K562 (cell line): ENCODE measurements around the gene ESRRG. TPM values are rescaled to one million over a fixed set of nuclear protein-coding genes. Genes with fewer than 3 reads are reported as not detected.

Source experiments
- ATAC-seq: fragments of 200-7000 bp; cut with Tn5 transposase; 3 replicates; pipeline ENCODE4 v1.9.1; 2020; ENCODE audit warnings: moderate library complexity
- BruUV-seq: library from RNA; stranded (reverse); fragments of 400-500 nt; replicated peaks from 2 replicates; lab custom pipeline; 2021; lab: Mats Ljungman, UMichigan
- CTCF ChIA-PET: fragments of 300-600 bp; formaldehyde crosslinking; extraction: SDS; loops from one replicate; lab custom pipeline; 2021; ENCODE audit warnings: low intra/inter-chr PET ratio; lab: Yijun Ruan, JAX
- POLR2A ChIA-PET: fragments of 300-600, 350-650 bp; sonication (Branson Sonifier 250); formaldehyde crosslinking; extraction: SDS; loops from one replicate; lab custom pipeline; 2021; ENCODE audit warnings: antibody characterized with exemption, inconsistent platforms; lab: Yijun Ruan, JAX
- DNase-seq, 4 experiments: peaks; one replicate each; pipeline versions ENCODE4 v3.0.0 to v3.0.0-alpha.2; 2011 to 2018; ENCODE audit warnings: low spot score in 3 of 4, mixed read lengths in 3 of 4; ENCODE audit errors: extremely low read depth in 1 of 4
- FAIRE-seq: peaks from 2 replicates; lab custom pipeline; 2011; peaks lifted over from hg19 to GRCh38; lab: Jason Lieb, UNC
- H2AFZ ChIP-seq: 2 replicates; pipeline ENCODE4 v1.6.0; 2011; ENCODE audit warnings: low read depth, low read length, control low read depth, inconsistent platforms
- H3K27ac ChIP-seq: fragments of 200-600 bp; 3 replicates; pipeline ENCODE4 v1.8.0; 2011; ENCODE audit warnings: low read depth, mild to moderate bottlenecking, control low read depth, inconsistent platforms, low read length, moderate library complexity, mixed read lengths; ENCODE audit errors: extremely low read depth
- H3K27me3 ChIP-seq, 2 experiments: fragments of 300-600 bp in 1 of 2; 2 replicates in 1 of 2; 3 replicates in 1 of 2; pipeline versions ENCODE4 v1.6.0 to v1.8.0; 2011; ENCODE audit warnings: inconsistent platforms in 2 of 2, low read length in 2 of 2, mild to moderate bottlenecking in 1 of 2, mixed read lengths in 1 of 2, moderate library complexity in 1 of 2; ENCODE audit not compliant: control insufficient read depth in 2 of 2, insufficient read depth in 2 of 2
- H3K36me3 ChIP-seq: fragments of 300-600 bp; 3 replicates; pipeline ENCODE4 v1.8.0; 2011; ENCODE audit warnings: mild to moderate bottlenecking, low read length, inconsistent platforms; ENCODE audit not compliant: control insufficient read depth, insufficient read depth
- H3K4me1 ChIP-seq, 2 experiments: fragments of 200-600 bp in 1 of 2; replicated peaks in 1 of 2; 2 replicates in 1 of 2; 3 replicates in 1 of 2; pipeline versions ENCODE4 v1.5.1 to v1.8.0; 2011; ENCODE audit warnings: inconsistent platforms in 2 of 2, low read length in 2 of 2, mild to moderate bottlenecking in 1 of 2, mixed read lengths in 1 of 2, moderate library complexity in 1 of 2; ENCODE audit not compliant: control insufficient read depth in 2 of 2, insufficient read depth in 2 of 2
- H3K4me2 ChIP-seq: 2 replicates; pipeline ENCODE4 v1.6.1; 2011; ENCODE audit warnings: low read length, control low read depth, inconsistent platforms, mixed read lengths; ENCODE audit not compliant: insufficient read depth
- H3K4me3 ChIP-seq: fragments of 200-600 bp; sonication (generic), shearing (Covaris generic); 2 replicates; pipeline ENCODE4 v1.5.1; 2016; ENCODE audit warnings: control low read depth, inconsistent platforms
- H3K79me2 ChIP-seq: fragments of 200-600 bp; 3 replicates; pipeline ENCODE4 v1.8.0; 2011; ENCODE audit warnings: low read length, inconsistent platforms; ENCODE audit not compliant: control insufficient read depth, insufficient read depth
- H3K9ac ChIP-seq, 2 experiments: 2 replicates each; pipeline versions ENCODE4 v1.6.0 to v1.6.1; 2011; ENCODE audit warnings: low read depth in 2 of 2, low read length in 2 of 2, control low read depth in 1 of 2, inconsistent platforms in 1 of 2, mild to moderate bottlenecking in 1 of 2, mixed read lengths in 1 of 2; ENCODE audit not compliant: insufficient read depth in 1 of 2
- H3K9me1 ChIP-seq: one replicate; pipeline ENCODE4 v1.6.0; 2011; ENCODE audit warnings: inconsistent platforms, mild to moderate bottlenecking, low read length, moderate library complexity; ENCODE audit not compliant: control insufficient read depth, insufficient read depth
- H3K9me3 ChIP-seq: replicated peaks from 2 replicates; pipeline ENCODE4 v1.5.1; 2011; ENCODE audit warnings: low read depth, low read length, inconsistent platforms; ENCODE audit not compliant: control insufficient read depth, insufficient read depth
- H4K20me1 ChIP-seq: replicated peaks from 2 replicates; pipeline ENCODE4 v1.6.1; 2011; ENCODE audit warnings: low read length, inconsistent platforms, mixed read lengths; ENCODE audit not compliant: control insufficient read depth, insufficient read depth
- FOXO4 ChIP-seq: fragments of 450-650 bp; formaldehyde crosslinking; IDR thresholded peaks from 2 replicates; pipeline ENCODE4 v1.4.0; 2020; ENCODE audit warnings: mild to moderate bottlenecking, moderate library complexity
- LARP7 ChIP-seq: fragments of 450-650 bp; IDR thresholded peaks from 2 replicates; pipeline ENCODE4 v1.6.1; 2016
- NONO ChIP-seq, 2 experiments: fragments of 200-400 bp in 1 of 2; fragments of 450-650 bp in 1 of 2; formaldehyde crosslinking in 1 of 2; IDR thresholded peaks; 2 replicates each; pipeline ENCODE4 v1.6.1; 2017; ENCODE audit warnings: low read depth in 2 of 2, mild to moderate bottlenecking in 2 of 2, moderate library complexity in 2 of 2, low read length in 1 of 2
- ZNF217 ChIP-seq: sonication (generic); formaldehyde crosslinking; IDR thresholded peaks from 2 replicates; pipeline ENCODE4 v1.8.0; 2022; ENCODE audit warnings: mild to moderate bottlenecking, missing genetic modification reagents
- ZNF740 ChIP-seq, 3 experiments: fragments of 200-800 bp in 1 of 3; sonication (Bioruptor generic) in 1 of 3; sonication (generic) in 1 of 3; formaldehyde crosslinking in 1 of 3; IDR thresholded peaks; 2 replicates each; pipeline versions ENCODE4 v1.6.1 to v1.8.0; 2016 to 2022; ENCODE audit warnings: mild to moderate bottlenecking in 2 of 3, missing compliant biosample characterization in 2 of 3, missing genetic modification characterization in 2 of 3, missing genetic modification reagents in 1 of 3
- WGBS: fragments of 100-300 bp; shearing (Covaris generic); methylation state at CpG from one replicate; pipeline ENCODE4 v1.1.6; 2016; ENCODE audit warnings: low coverage, mixed read lengths; ENCODE audit not compliant: insufficient coverage; ENCODE audit errors: missing lambda C conversion rate; 5-methylcytosine and 5-hydroxymethylcytosine counted together
- in situ Hi-C: fragments of 300-500 bp; cut with MboI; formaldehyde crosslinking; loops from 4 replicates; pipeline ENCODE4 v1.15.0; 2018; ENCODE audit warnings: inconsistent platforms, mixed read lengths
- intact Hi-C: fragments of 100-400 bp; cut with micrococcal nuclease; formaldehyde crosslinking; loops from 2 replicates; pipeline ENCODE4 v1.14.2; 2022
- polyA plus RNA-seq, 8 experiments: library from polyadenylated mRNA; depleted of rRNA in 4 of 8; stranded (reverse) in 5 of 8; unstranded in 3 of 8; fragments of >200 nt; fragmentation: Nextera tagmentation in 2 of 8; fragmentation: Illumina TruSeq in 1 of 8; extraction: Ambion mirVana in 2 of 8; extraction: Trizol in 1 of 8; gene quantifications; 2 replicates each; pipeline versions ENCODE4 v1.2.1 to v1.2.3, GENCODE V29; 2011 to 2014; ENCODE audit warnings: inconsistent platforms in 1 of 8, missing spikeins in 1 of 8
- total RNA-seq, 7 experiments: library from RNA; depleted of rRNA in 6 of 7; stranded (reverse); fragments of >200 nt in 6 of 7; fragmentation: Illumina TruSeq in 2 of 7; extraction: Trizol in 2 of 7; gene quantifications; 2 replicates each; pipeline versions ENCODE4 v1.2.1 to v1.2.3, GENCODE V29; 2011 to 2021; ENCODE audit warnings: low replicate concordance in 1 of 7
- TF ChIP-seq, protein P1 (sequence below): fragments of 450-650 bp; IDR thresholded peaks from 2 replicates; pipeline ENCODE4 v1.6.1; 2016; ENCODE audit warnings: borderline replicate concordance
- TF ChIP-seq, protein P2 (sequence below): sonication (generic); formaldehyde crosslinking; IDR thresholded peaks from 2 replicates; pipeline ENCODE4 v1.9.0; 2022; ENCODE audit warnings: mild to moderate bottlenecking, missing genetic modification reagents

ESRRG gene
- total and polyA plus RNA-seq, 9 of the 15 experiments (the other 6 are each of a cell fraction or from before 2014, with no cell fraction given) = not detected

DNA sequence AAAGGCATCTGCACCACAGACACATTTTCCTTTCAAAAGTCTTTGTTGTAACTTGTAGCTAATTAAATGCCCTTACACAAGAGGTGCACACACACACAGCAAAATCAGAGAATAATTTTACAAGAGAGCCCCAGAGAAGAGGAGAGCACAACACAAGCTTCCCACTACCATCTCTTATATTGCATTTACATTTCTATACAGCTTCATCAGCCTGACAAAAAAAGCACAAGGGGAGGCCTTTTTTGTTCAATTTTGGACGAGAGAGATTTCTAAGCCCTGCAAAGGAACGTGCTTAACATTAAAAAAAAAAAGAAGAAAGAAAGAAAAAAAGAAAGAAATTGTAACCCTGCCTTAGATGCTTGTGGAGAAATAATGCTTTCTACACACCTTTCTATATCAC, 17.1 kb upstream of the ESRRG start:
- DNase-seq (no peak), ATAC-seq (no peak), FAIRE-seq (no peak)
- Histone ChIP-seq H3K4me1 (no peaks in the 10 kb centered on the region), H4K20me1 (no peaks in the 10 kb centered on the region), H3K9ac (no peak overlapping the region), H2AFZ (no peak overlapping the region), H3K4me2 (no peak overlapping the region), H3K27ac (no peak overlapping the region), H3K9me1 (no peaks in the 10 kb centered on the region), H3K36me3 (no peaks in the 10 kb centered on the region), H3K79me2 (no peaks in the 10 kb centered on the region), H3K27me3 (no peaks in the 10 kb centered on the region), H3K4me3 (no peak overlapping the region), H3K9me3 (no peaks in the 10 kb centered on the region; the same call in 1 of the 2 replicates)
- POLR2A ChIA-PET = interaction anchor here (0.5 kb wide), 1 partner anchor 1605 kb away, joined by 3 read pairs; the partner anchor contains the start of gene TGFB2
- in situ Hi-C loops (no loop called here), intact Hi-C loops (no loop called here)
- TF ChIP-seq ZNF740 (CRISPR knock-in tag; IDR thresholded peaks at IDR 0.05) (no peak), ZNF740 (tag; IDR thresholded peaks at IDR 0.05) (no peak), FOXO4 (no peak), NONO (IDR thresholded peaks at IDR 0.05; ENCODE audit: low read depth in 2 of 2, low read length in 1 of 2) (no peak), ZNF217 (CRISPR knock-in tag) (no peak), LARP7 (no peak)
- TF ChIP-seq, protein P1, sequence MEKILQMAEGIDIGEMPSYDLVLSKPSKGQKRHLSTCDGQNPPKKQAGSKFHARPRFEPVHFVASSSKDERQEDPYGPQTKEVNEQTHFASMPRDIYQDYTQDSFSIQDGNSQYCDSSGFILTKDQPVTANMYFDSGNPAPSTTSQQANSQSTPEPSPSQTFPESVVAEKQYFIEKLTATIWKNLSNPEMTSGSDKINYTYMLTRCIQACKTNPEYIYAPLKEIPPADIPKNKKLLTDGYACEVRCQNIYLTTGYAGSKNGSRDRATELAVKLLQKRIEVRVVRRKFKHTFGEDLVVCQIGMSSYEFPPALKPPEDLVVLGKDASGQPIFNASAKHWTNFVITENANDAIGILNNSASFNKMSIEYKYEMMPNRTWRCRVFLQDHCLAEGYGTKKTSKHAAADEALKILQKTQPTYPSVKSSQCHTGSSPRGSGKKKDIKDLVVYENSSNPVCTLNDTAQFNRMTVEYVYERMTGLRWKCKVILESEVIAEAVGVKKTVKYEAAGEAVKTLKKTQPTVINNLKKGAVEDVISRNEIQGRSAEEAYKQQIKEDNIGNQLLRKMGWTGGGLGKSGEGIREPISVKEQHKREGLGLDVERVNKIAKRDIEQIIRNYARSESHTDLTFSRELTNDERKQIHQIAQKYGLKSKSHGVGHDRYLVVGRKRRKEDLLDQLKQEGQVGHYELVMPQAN = no peak
- TF ChIP-seq, protein P2, sequence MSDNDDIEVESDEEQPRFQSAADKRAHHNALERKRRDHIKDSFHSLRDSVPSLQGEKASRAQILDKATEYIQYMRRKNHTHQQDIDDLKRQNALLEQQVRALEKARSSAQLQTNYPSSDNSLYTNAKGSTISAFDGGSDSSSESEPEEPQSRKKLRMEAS = no peak
- WGBS = 0% methylated on average over 2 of the region's 2 CpGs
- CTCF ChIA-PET = no interaction called here
- no TSS peak for BruUV-seq
